Activated CD8-positive, alpha-beta memory T cell treated with anti-CD3 and anti-CD28 coated beads, Interleukin-2, amount 10 ng/mL, durations not matched to agents 7 days and 5 days (primary cell): ENCODE measurements around the gene STATH. TPM values are rescaled to one million over a fixed set of nuclear protein-coding genes. Genes with fewer than 3 reads are reported as not detected.
"Not testable (repeated sequence)": the region's sequence is repeated elsewhere in the genome, so short reads cannot be mapped to it uniquely, and the experiment has no call there.

Experiments used
- ATAC-seq: fragments of 150-1000 bp; cut with Tn5 transposase; one replicate; pipeline ENCODE4 v1.10.0; 2021; ENCODE audit warnings: moderate library complexity
- CTCF ChIA-PET: fragments of 350-600 bp; sonication (Branson Sonifier 250); formaldehyde crosslinking; loops from one replicate; lab custom pipeline; 2021; ENCODE audit warnings: antibody characterized with exemption; lab: Charles Lee
- DNase-seq: peaks from one replicate; pipeline ENCODE4 v3.0.0-alpha.2; 2020
- H3K27ac Mint-ChIP-seq: one replicate; pipeline ENCODE4 v1.8.0; 2021; ENCODE audit warnings: mild to moderate bottlenecking, mixed read lengths
- H3K27me3 Mint-ChIP-seq: one replicate; pipeline ENCODE4 v1.8.0; 2021; ENCODE audit warnings: mixed read lengths
- H3K36me3 Mint-ChIP-seq: one replicate; pipeline ENCODE4 v1.8.0; 2021; ENCODE audit warnings: mild to moderate bottlenecking, mixed read lengths
- H3K4me1 Mint-ChIP-seq: one replicate; pipeline ENCODE4 v1.8.0; 2021; ENCODE audit warnings: mixed read lengths
- H3K4me3 Mint-ChIP-seq: one replicate; pipeline ENCODE4 v1.8.0; 2021; ENCODE audit warnings: mild to moderate bottlenecking, moderate library complexity, mixed read lengths
- H3K9me3 Mint-ChIP-seq: one replicate; pipeline ENCODE4 v1.8.0; 2022; ENCODE audit warnings: low read depth, mixed read lengths
- total RNA-seq, 2 experiments: library from RNA; stranded (reverse); gene quantifications; one replicate each; pipeline ENCODE4 v1.2.3, GENCODE V29; 2021

The STATH gene
- total RNA-seq, 2 experiments from 2014 or later = not detected

GRCh38 chr4:70019006-70019405 is 23.2 kb downstream of the STATH start:
- H3K9me3 Mint-ChIP-seq, DNase-seq, ATAC-seq, H3K4me3 Mint-ChIP-seq, H3K27me3 Mint-ChIP-seq, H3K4me1 Mint-ChIP-seq, CTCF ChIA-PET, H3K36me3 Mint-ChIP-seq, H3K27ac Mint-ChIP-seq: not testable (repeated sequence)

GRCh38 chr4:70023218-70023617 is 27.5 kb downstream of the STATH start:
- H3K9me3 Mint-ChIP-seq = peaks cover 2% of the 10 kb centered on the region
- no peaks in the 10 kb centered on the region for H3K36me3 Mint-ChIP-seq
- H3K27ac Mint-ChIP-seq = no peak overlapping the region
- CTCF ChIA-PET = no interaction called here
- no peak overlapping the region for H3K4me3 Mint-ChIP-seq
- no peaks in the 10 kb centered on the region for H3K4me1 Mint-ChIP-seq
- ATAC-seq (no peak), DNase-seq (no peak)
- no peaks in the 10 kb centered on the region for H3K27me3 Mint-ChIP-seq

- Mint-ChIP-seq H3K4me1 (no peaks in the 10 kb centered on the region), H3K9me3 (no peaks in the 10 kb centered on the region), H3K27me3 (no peaks in the 10 kb centered on the region)
Observed at GRCh38 chr4:70027011-70027410, 31.2 kb downstream of the STATH start.

GRCh38 chr4:70028159-70028558 is 32.4 kb downstream of the STATH start, which contains the start of gene HTN3:
HTN3 (plus strand) TSS chr4:70028459; CDS start chr4:70030741, 2,282 bp downstream.
- H3K27me3 Mint-ChIP-seq, H3K9me3 Mint-ChIP-seq, ATAC-seq, H3K4me3 Mint-ChIP-seq, H3K36me3 Mint-ChIP-seq, H3K27ac Mint-ChIP-seq, H3K4me1 Mint-ChIP-seq, DNase-seq, CTCF ChIA-PET: not testable (repeated sequence)

More at GRCh38 chr4:70027011-70027410, 31.2 kb downstream of the STATH start:
- DNase-seq (no peak), ATAC-seq (no peak)
- CTCF ChIA-PET = no interaction called here
- Mint-ChIP-seq H3K27ac (no peak overlapping the region), H3K36me3 (no peaks in the 10 kb centered on the region), H3K4me3 (no peak overlapping the region)

GRCh38 chr4:70037559-70037958 is 41.8 kb downstream of the STATH start:
- H3K4me3 Mint-ChIP-seq, H3K4me1 Mint-ChIP-seq, H3K36me3 Mint-ChIP-seq, H3K27me3 Mint-ChIP-seq, CTCF ChIA-PET, DNase-seq, ATAC-seq, H3K27ac Mint-ChIP-seq, H3K9me3 Mint-ChIP-seq: not testable (repeated sequence)

GRCh38 chr4:70039928-70040327 is 44.2 kb downstream of the STATH start:
- CTCF ChIA-PET, H3K27ac Mint-ChIP-seq, H3K4me3 Mint-ChIP-seq, ATAC-seq, H3K27me3 Mint-ChIP-seq, H3K4me1 Mint-ChIP-seq, H3K36me3 Mint-ChIP-seq, DNase-seq, H3K9me3 Mint-ChIP-seq: not testable (repeated sequence)

GRCh38 chr4:70041652-70042286 is 46.0 kb downstream of the STATH start:
- H3K27ac Mint-ChIP-seq = no peak overlapping the region
- no peak overlapping the region for H3K4me3 Mint-ChIP-seq
- CTCF ChIA-PET = no interaction called here
- H3K4me1 Mint-ChIP-seq = no peaks in the 10 kb centered on the region
- no peaks in the 10 kb centered on the region for H3K27me3 Mint-ChIP-seq
- H3K9me3 Mint-ChIP-seq = peaks cover 8% of the 10 kb centered on the region
- DNase-seq (no peak), ATAC-seq (no peak)
- H3K36me3 Mint-ChIP-seq = no peaks in the 10 kb centered on the region

- H3K27me3 Mint-ChIP-seq, H3K36me3 Mint-ChIP-seq, H3K4me1 Mint-ChIP-seq, ATAC-seq, H3K4me3 Mint-ChIP-seq, CTCF ChIA-PET, H3K9me3 Mint-ChIP-seq, H3K27ac Mint-ChIP-seq, DNase-seq: not testable (repeated sequence)
Observed at GRCh38 chr4:70050138-70050537, 54.4 kb downstream of the STATH start, which contains the start of gene HTN1. HTN1 (plus strand) TSS chr4:70050438; CDS start chr4:70053077, 2,639 bp downstream.

Other genes starting within 250 kb of the STATH start
- gene SULT1B1, start 235.3 kb upstream of the STATH start, total RNA-seq = under 1 TPM; 0.26 to 0.50 TPM
- not detected for gene SULT1E1, start 135.8 kb upstream of the STATH start, total RNA-seq
- not detected for gene CSN1S1, start 64.9 kb upstream of the STATH start, total RNA-seq
- not detected for gene CSN2, start 30.2 kb upstream of the STATH start, total RNA-seq
- not detected for gene HTN3, start 32.5 kb downstream of the STATH start, total RNA-seq
- gene HTN1, start 54.5 kb downstream of the STATH start, total RNA-seq = not detected
- not detected for gene PRR27, start 158.3 kb downstream of the STATH start, total RNA-seq
- not detected for gene ODAM, start 199.8 kb downstream of the STATH start, total RNA-seq
- not detected for gene FDCSP, start 230.2 kb downstream of the STATH start, total RNA-seq
- not detected for gene CSN3, start 246.6 kb downstream of the STATH start, total RNA-seq